Brain microvascular endothelial cell (primary cell): ENCODE measurements around the gene MEIKIN.

ENCODE experiments used
- DNase-seq: peaks from one replicate; pipeline ENCODE4 v3.0.0-alpha.2; 2020
- H3K27ac ChIP-seq: fragments of 250-450 bp; sonication (Bioruptor Pico); 2 replicates; pipeline ENCODE4 v1.5.1; 2020; ENCODE audit warnings: mild to moderate bottlenecking, moderate library complexity
- H3K27me3 ChIP-seq: fragments of 250-450 bp; sonication (Bioruptor Pico); replicated peaks from 2 replicates; pipeline ENCODE4 v1.5.1; 2020; ENCODE audit warnings: mild to moderate bottlenecking
- H3K36me3 ChIP-seq: fragments of 250-450 bp; sonication (Bioruptor Pico); replicated peaks from 2 replicates; pipeline ENCODE4 v1.5.1; 2020; ENCODE audit warnings: mild to moderate bottlenecking
- H3K4me3 ChIP-seq: 2 replicates; pipeline ENCODE4 v1.5.1; 2011; ENCODE audit warnings: low read depth, mild to moderate bottlenecking, control low read depth, low read length, moderate library complexity
- in situ Hi-C: cut with HindIII; loops from 2 replicates; pipeline ENCODE4 v1.10.0; 2017; ENCODE audit warnings: low sequenced_read_pairs, low pct_ligation_motif_present
- TF ChIP-seq, protein P1 (sequence below): IDR thresholded peaks from 2 replicates; pipeline ENCODE4 v1.5.1; 2011; ENCODE audit warnings: low read depth, mild to moderate bottlenecking, moderate library complexity, low read length, control low read depth, inconsistent platforms; ENCODE audit errors: missing control alignments

The MEIKIN gene

DNA sequence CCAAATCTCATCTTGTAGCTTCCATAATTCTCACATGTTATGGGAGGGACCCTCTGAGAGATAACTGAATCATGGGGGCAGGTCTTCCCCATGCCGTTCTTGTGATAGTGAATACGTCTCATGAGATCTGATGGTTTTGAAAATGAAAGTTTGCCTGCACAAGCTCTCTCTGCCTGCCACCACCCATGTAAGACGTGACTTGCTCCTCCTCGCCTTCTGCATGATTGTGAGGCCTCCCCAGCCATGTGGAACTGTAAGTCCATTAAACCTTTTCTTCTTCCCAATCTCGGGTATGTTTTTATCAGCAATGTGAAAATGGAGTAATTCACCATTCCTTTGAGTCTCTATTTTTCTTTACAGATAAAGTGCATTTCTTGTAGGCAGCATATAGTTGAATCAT is 81.8 kb downstream of the MEIKIN start:
- Histone ChIP-seq H3K27me3 (no peaks in the 10 kb centered on the region), H3K4me3 (no peak overlapping the region), H3K36me3 (no peaks in the 10 kb centered on the region), H3K27ac (no peak overlapping the region)
- TF ChIP-seq, protein P1, sequence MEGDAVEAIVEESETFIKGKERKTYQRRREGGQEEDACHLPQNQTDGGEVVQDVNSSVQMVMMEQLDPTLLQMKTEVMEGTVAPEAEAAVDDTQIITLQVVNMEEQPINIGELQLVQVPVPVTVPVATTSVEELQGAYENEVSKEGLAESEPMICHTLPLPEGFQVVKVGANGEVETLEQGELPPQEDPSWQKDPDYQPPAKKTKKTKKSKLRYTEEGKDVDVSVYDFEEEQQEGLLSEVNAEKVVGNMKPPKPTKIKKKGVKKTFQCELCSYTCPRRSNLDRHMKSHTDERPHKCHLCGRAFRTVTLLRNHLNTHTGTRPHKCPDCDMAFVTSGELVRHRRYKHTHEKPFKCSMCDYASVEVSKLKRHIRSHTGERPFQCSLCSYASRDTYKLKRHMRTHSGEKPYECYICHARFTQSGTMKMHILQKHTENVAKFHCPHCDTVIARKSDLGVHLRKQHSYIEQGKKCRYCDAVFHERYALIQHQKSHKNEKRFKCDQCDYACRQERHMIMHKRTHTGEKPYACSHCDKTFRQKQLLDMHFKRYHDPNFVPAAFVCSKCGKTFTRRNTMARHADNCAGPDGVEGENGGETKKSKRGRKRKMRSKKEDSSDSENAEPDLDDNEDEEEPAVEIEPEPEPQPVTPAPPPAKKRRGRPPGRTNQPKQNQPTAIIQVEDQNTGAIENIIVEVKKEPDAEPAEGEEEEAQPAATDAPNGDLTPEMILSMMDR, result no peak
- in situ Hi-C loops, result no loop called here
- no peak for DNase-seq

DNA sequence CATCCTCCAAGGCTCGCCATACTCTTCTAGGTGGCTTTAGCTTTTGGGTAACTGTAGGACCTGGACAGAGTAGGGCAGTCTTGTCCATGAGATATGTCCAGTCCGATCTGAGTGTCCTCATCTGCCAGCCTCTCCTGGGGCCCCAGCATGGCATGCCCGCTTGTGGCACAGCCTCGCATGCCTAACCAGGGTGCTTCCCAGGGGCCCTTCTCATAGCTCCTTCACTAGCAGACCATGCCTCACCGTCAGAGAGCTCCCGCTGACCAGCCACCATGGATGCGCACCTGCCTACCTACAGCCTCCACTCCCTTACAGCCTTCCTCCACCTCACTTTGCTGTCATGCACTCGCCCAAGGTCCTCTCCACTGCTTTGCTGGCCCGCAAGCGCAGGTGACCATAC is 88.1 kb downstream of the MEIKIN start:
- H3K27ac ChIP-seq, result no peak overlapping the region
- no peaks in the 10 kb centered on the region for H3K27me3 ChIP-seq
- no peak for DNase-seq
- no peaks in the 10 kb centered on the region for H3K36me3 ChIP-seq
- in situ Hi-C loops, result no loop called here
- TF ChIP-seq, protein P1, result no peak
- no peak overlapping the region for H3K4me3 ChIP-seq

DNA sequence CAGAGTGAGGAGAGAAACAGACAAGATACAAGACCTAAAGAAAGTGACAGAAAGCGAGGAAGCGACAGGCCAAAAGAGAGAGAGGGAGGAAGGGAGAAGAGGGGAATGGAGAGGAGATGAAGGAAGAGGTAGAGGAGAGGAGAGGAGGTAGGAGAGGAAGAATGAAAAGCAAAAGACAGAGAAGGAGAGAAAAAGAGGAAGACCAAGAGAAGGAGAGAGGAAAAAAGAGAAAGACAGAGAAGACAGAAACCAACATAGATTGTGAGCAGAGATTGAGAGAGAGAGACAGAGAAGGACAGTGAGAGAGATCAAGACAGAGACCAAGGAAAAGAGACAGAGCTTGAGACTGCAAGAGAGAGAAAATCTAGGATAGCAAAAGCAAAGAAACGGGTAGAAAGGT is 90.0 kb downstream of the MEIKIN start:
- in situ Hi-C loops, result no loop called here
- H3K4me3 ChIP-seq, result no peak overlapping the region
- no peak for DNase-seq
- TF ChIP-seq, protein P1, result no peak
- H3K27me3 ChIP-seq, result no peaks in the 10 kb centered on the region
- no peaks in the 10 kb centered on the region for H3K36me3 ChIP-seq
- no peak overlapping the region for H3K27ac ChIP-seq

DNA sequence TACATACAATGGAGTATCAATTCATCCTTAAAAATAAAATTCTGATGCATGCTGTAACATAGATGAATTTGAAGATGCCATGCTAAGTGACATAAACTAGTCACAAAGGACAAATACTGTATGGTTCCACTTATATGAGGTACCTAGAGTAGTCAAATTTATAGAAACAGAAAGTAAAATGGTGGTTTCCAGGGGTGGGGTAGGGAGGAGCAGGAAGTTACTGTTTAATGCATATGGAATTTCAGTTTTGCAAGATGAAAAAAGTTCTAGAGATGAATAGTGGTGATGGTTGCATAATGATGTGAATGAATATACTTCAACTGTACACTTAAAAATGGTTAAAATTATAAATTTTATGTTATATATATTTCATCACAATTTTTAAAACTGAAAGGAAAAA is 91.3 kb downstream of the MEIKIN start:
- DNase-seq, result peak; percentile 2
- Histone ChIP-seq H3K36me3 (no peaks in the 10 kb centered on the region), H3K4me3 (no peak overlapping the region), H3K27ac (no peak overlapping the region), H3K27me3 (no peaks in the 10 kb centered on the region)
- TF ChIP-seq, protein P1, result no peak
- in situ Hi-C loops, result no loop called here

DNA sequence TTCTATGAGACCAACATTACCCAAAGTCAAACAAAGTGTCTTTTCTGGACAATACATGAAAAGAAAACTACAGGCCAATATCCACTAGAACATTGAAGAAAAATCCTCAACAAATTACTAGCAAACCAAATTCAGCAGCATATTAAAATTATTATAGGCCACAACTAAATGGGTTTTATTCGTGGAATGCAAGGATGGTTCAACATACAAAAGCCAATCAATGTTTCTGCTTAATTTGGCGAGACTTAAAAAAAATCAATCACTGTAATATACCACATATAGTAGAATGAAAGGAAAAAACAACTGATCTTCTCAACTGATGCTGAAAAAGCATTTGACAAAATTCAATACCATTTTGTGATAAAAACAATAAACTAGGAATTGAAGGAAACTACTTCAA is 96.8 kb downstream of the MEIKIN start:
- in situ Hi-C loops, result no loop called here
- Histone ChIP-seq H3K27ac (no peak overlapping the region), H3K36me3 (no peaks in the 10 kb centered on the region), H3K27me3 (no peaks in the 10 kb centered on the region), H3K4me3 (no peak overlapping the region)
- DNase-seq, result no peak
- TF ChIP-seq, protein P1, result no peak

DNA sequence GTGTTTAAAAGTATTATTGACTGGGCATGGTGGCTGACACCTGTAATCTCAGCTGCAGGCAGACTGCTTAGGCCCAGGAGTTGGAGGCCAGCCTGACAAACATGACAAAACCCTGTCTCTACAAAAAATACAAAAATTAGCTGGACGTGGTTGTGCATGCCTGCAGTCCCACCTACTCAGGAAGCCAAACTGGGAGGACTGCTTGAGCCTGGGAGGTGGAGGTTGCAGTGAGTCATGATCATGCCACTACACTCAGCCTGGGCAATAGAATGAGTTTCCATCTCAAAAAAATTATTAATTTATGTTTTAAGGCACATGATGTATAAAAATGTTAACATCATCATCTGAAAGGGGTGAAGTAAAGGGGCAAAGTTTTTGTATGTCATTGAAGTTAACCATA is 98.9 kb downstream of the MEIKIN start:
- no peak overlapping the region for H3K4me3 ChIP-seq
- TF ChIP-seq, protein P1, result no peak
- no peaks in the 10 kb centered on the region for H3K36me3 ChIP-seq
- no peak for DNase-seq
- no peaks in the 10 kb centered on the region for H3K27me3 ChIP-seq
- in situ Hi-C loops, result no loop called here
- no peak overlapping the region for H3K27ac ChIP-seq
